Astrocyte (in vitro differentiated cells and primary cell): ENCODE results near the gene LDLRAD4. TPM values are rescaled to one million over a fixed set of nuclear protein-coding genes. Genes with fewer than 3 reads are reported as not detected.

ENCODE experiments used
- DNase-seq: peaks from one replicate; pipeline ENCODE4 v3.0.0-alpha.2; 2010; ENCODE audit warnings: low read depth
- FAIRE-seq: peaks from 2 replicates; lab custom pipeline; 2011; peaks lifted over from hg19 to GRCh38; lab: Jason Lieb, UNC
- H2AFZ ChIP-seq: 2 replicates; pipeline ENCODE4 v1.6.0; 2012; ENCODE audit warnings: low read depth, low read length, inconsistent platforms
- H3K27ac ChIP-seq: 2 replicates; pipeline ENCODE4 v1.5.1; 2011; ENCODE audit warnings: low read depth, low read length, inconsistent platforms
- H3K27me3 ChIP-seq: 2 replicates; pipeline ENCODE4 v1.6.0; 2011; ENCODE audit warnings: low read length, inconsistent platforms; ENCODE audit not compliant: insufficient read depth
- H3K36me3 ChIP-seq: 2 replicates; pipeline ENCODE4 v1.5.1; 2011; ENCODE audit warnings: low read length, inconsistent platforms; ENCODE audit not compliant: insufficient read depth
- H3K4me1 ChIP-seq: 2 replicates; pipeline ENCODE4 v1.5.1; 2011; ENCODE audit warnings: low read length, inconsistent platforms; ENCODE audit not compliant: insufficient read depth
- H3K4me2 ChIP-seq: 2 replicates; pipeline ENCODE4 v1.6.0; 2012; ENCODE audit warnings: low read length, inconsistent platforms
- H3K4me3 ChIP-seq: 2 replicates; pipeline ENCODE4 v1.5.1; 2011; ENCODE audit warnings: low read depth, mild to moderate bottlenecking, low read length, inconsistent platforms; ENCODE audit not compliant: insufficient read depth
- H3K79me2 ChIP-seq: 2 replicates; pipeline ENCODE4 v1.6.0; 2012; ENCODE audit warnings: mild to moderate bottlenecking, low read length, inconsistent platforms; ENCODE audit not compliant: insufficient read depth
- H3K9ac ChIP-seq: 2 replicates; pipeline ENCODE4 v1.6.0; 2012; ENCODE audit warnings: mild to moderate bottlenecking, low read length, inconsistent platforms
- H3K9me3 ChIP-seq: 2 replicates; pipeline ENCODE4 v1.5.1; 2012; ENCODE audit warnings: low read depth, mild to moderate bottlenecking, low read length, inconsistent platforms; ENCODE audit not compliant: insufficient read depth
- H4K20me1 ChIP-seq: 2 replicates; pipeline ENCODE4 v1.6.0; 2012; ENCODE audit warnings: low read length, inconsistent platforms; ENCODE audit not compliant: insufficient read depth
- H3K27ac Mint-ChIP-seq: one replicate; pipeline ENCODE4 v1.8.0; 2021; ENCODE audit warnings: mild to moderate bottlenecking, mixed read lengths; ENCODE audit not compliant: unreplicated experiment
- H3K27me3 Mint-ChIP-seq: one replicate; pipeline ENCODE4 v1.8.0; 2021; ENCODE audit warnings: low read depth, mixed read lengths; ENCODE audit not compliant: unreplicated experiment
- H3K36me3 Mint-ChIP-seq: one replicate; pipeline ENCODE4 v1.8.0; 2021; ENCODE audit warnings: low read depth, mixed read lengths; ENCODE audit not compliant: unreplicated experiment
- H3K4me1 Mint-ChIP-seq: one replicate; pipeline ENCODE4 v1.8.0; 2021; ENCODE audit warnings: low read depth, mixed read lengths; ENCODE audit not compliant: unreplicated experiment
- H3K4me3 Mint-ChIP-seq: one replicate; pipeline ENCODE4 v1.8.0; 2021; ENCODE audit warnings: mild to moderate bottlenecking, moderate library complexity, mixed read lengths; ENCODE audit not compliant: unreplicated experiment
- H3K9me3 Mint-ChIP-seq: one replicate; pipeline ENCODE4 v1.8.0; 2021; ENCODE audit warnings: mild to moderate bottlenecking, mixed read lengths; ENCODE audit not compliant: unreplicated experiment
- CTCF ChIP-seq: IDR thresholded peaks from 2 replicates; pipeline ENCODE4 v1.5.1; 2011; ENCODE audit warnings: low read depth, mild to moderate bottlenecking, inconsistent platforms, low read length, moderate library complexity; ENCODE audit not compliant: insufficient read depth
- EZH2 ChIP-seq: IDR thresholded peaks from 2 replicates; pipeline ENCODE4 v1.6.1; 2012; ENCODE audit warnings: mild to moderate bottlenecking, low read length, inconsistent platforms; ENCODE audit not compliant: insufficient read depth
- total RNA-seq: library from RNA; stranded (reverse); gene quantifications from 2 replicates; pipeline ENCODE4 v1.2.1, GENCODE V29; 2021

Gene LDLRAD4
- total RNA-seq, 1 donor from 2014 or later = 26.0 TPM

- Mint-ChIP-seq H3K27me3 (no peaks in the 10 kb centered on the region), H3K4me3 (no peak overlapping the region), H3K4me1 (peaks cover 24% of the 10 kb centered on the region), H3K36me3 (peaks cover 14% of the 10 kb centered on the region), H3K27ac (peak overlapping the region; percentile 82), H3K9me3 (peaks cover 3% of the 10 kb centered on the region)
- H3K9me3 ChIP-seq = no peaks in the 10 kb centered on the region
- H4K20me1 ChIP-seq = peaks cover 10% of the 10 kb centered on the region
- H3K27me3 ChIP-seq = no peaks in the 10 kb centered on the region
- no peaks in the 10 kb centered on the region for H3K36me3 ChIP-seq
- FAIRE-seq (peak; percentile 56), DNase-seq (no peak)
- no peak for TF ChIP-seq CTCF
- TF ChIP-seq EZH2 = no peak
- no peak overlapping the region for H3K4me2 ChIP-seq
- H3K27ac ChIP-seq = no peak overlapping the region
- H3K4me3 ChIP-seq = no peak overlapping the region
- no peaks in the 10 kb centered on the region for H3K79me2 ChIP-seq
- H3K9ac ChIP-seq = no peak overlapping the region
- peaks cover 5% of the 10 kb centered on the region for H3K4me1 ChIP-seq
- no peak overlapping the region for H2AFZ ChIP-seq
Measured at GRCh38 chr18:13303756-13304364, 85.3 kb downstream of the LDLRAD4 start.

- Histone ChIP-seq H3K27me3 (no peaks in the 10 kb centered on the region), H2AFZ (no peak overlapping the region), H3K36me3 (no peaks in the 10 kb centered on the region), H3K4me2 (no peak overlapping the region), H3K9ac (no peak overlapping the region), H3K9me3 (no peaks in the 10 kb centered on the region), H3K4me3 (no peak overlapping the region), H3K27ac (no peak overlapping the region), H3K79me2 (no peaks in the 10 kb centered on the region), H3K4me1 (peaks cover 5% of the 10 kb centered on the region), H4K20me1 (peaks cover 10% of the 10 kb centered on the region)
- DNase-seq = no peak
- Mint-ChIP-seq H3K9me3 (peaks cover 3% of the 10 kb centered on the region), H3K4me3 (no peak overlapping the region), H3K4me1 (peaks cover 24% of the 10 kb centered on the region), H3K27me3 (no peaks in the 10 kb centered on the region), H3K27ac (no peak overlapping the region), H3K36me3 (peaks cover 13% of the 10 kb centered on the region)
- no peak for TF ChIP-seq CTCF
- TF ChIP-seq EZH2 = no peak
- FAIRE-seq = peak; percentile 9
Measured at GRCh38 chr18:13305301-13305700, 86.7 kb downstream of the LDLRAD4 start.

- peaks cover 10% of the 10 kb centered on the region for H4K20me1 ChIP-seq
- no peak for TF ChIP-seq EZH2
- TF ChIP-seq CTCF = no peak
- H3K27me3 Mint-ChIP-seq = no peaks in the 10 kb centered on the region
- H3K9me3 ChIP-seq = no peaks in the 10 kb centered on the region
- no peak overlapping the region for H3K4me2 ChIP-seq
- no peaks in the 10 kb centered on the region for H3K36me3 ChIP-seq
- no peak overlapping the region for H3K4me3 Mint-ChIP-seq
- no peak overlapping the region for H3K4me3 ChIP-seq
- no peak overlapping the region for H2AFZ ChIP-seq
- FAIRE-seq (no peak), DNase-seq (no peak)
- H3K27me3 ChIP-seq = no peaks in the 10 kb centered on the region
- H3K9me3 Mint-ChIP-seq = peaks cover 3% of the 10 kb centered on the region
- peaks cover 15% of the 10 kb centered on the region for H3K36me3 Mint-ChIP-seq
- H3K9ac ChIP-seq = no peak overlapping the region
- no peaks in the 10 kb centered on the region for H3K79me2 ChIP-seq
- H3K27ac ChIP-seq = no peak overlapping the region
- peaks cover 24% of the 10 kb centered on the region for H3K4me1 Mint-ChIP-seq
- H3K27ac Mint-ChIP-seq = no peak overlapping the region
- peaks cover 5% of the 10 kb centered on the region for H3K4me1 ChIP-seq
Measured at GRCh38 chr18:13306583-13306982, 88.0 kb downstream of the LDLRAD4 start.
